Central memory CD8-positive, alpha-beta T cell (primary cell): Measurements from ENCODE around the gene ARX.

Source experiments
- ATAC-seq: fragments of 150-1000 bp; cut with Tn5 transposase; replicated peaks from 2 replicates; pipeline ENCODE4 v1.10.0; 2022; ENCODE audit warnings: mild to moderate bottlenecking, moderate FRiP score, moderate number of reproducible peaks; ENCODE audit not compliant: poor library complexity, severe bottlenecking; ENCODE audit errors: extremely low read depth
- DNase-seq, 2 donors: peaks; one replicate each; pipeline ENCODE4 v3.0.0; 2021; ENCODE audit warnings: low spot score in 2 of 2
- H3K27ac Mint-ChIP-seq: one replicate; pipeline ENCODE4 v1.8.0; 2022; ENCODE audit warnings: low read depth, mild to moderate bottlenecking, moderate library complexity, mixed read lengths
- H3K27me3 Mint-ChIP-seq: one replicate; pipeline ENCODE4 v1.8.0; 2022; ENCODE audit warnings: mixed read lengths
- H3K36me3 Mint-ChIP-seq: one replicate; pipeline ENCODE4 v1.8.0; 2022; ENCODE audit warnings: mild to moderate bottlenecking, moderate library complexity, mixed read lengths; ENCODE audit not compliant: insufficient read depth
- H3K4me1 Mint-ChIP-seq: one replicate; pipeline ENCODE4 v1.8.0; 2022; ENCODE audit warnings: mixed read lengths
- H3K4me3 Mint-ChIP-seq: one replicate; pipeline ENCODE4 v1.8.0; 2022; ENCODE audit warnings: mild to moderate bottlenecking, moderate library complexity, mixed read lengths
- H3K9me3 Mint-ChIP-seq: one replicate; pipeline ENCODE4 v1.8.0; 2022; ENCODE audit warnings: mixed read lengths

ARX gene

GRCh38 chrX:25012793-25013631 lies 2.8 kb downstream of the ARX start:
- Mint-ChIP-seq H3K27me3 (peaks cover 69% of the 10 kb centered on the region), H3K4me3 (peak overlapping the region; percentile 79), H3K36me3 (peaks cover 3% of the 10 kb centered on the region), H3K4me1 (peaks cover 7% of the 10 kb centered on the region), H3K27ac (no peak overlapping the region), H3K9me3 (no peaks in the 10 kb centered on the region)
- no peak for DNase-seq
- ATAC-seq = peak; percentile 32

GRCh38 chrX:25012433-25012735 lies 3.4 kb downstream of the ARX start:
- DNase-seq = no peak
- ATAC-seq = no peak
- H3K9me3 Mint-ChIP-seq = no peaks in the 10 kb centered on the region
- H3K36me3 Mint-ChIP-seq = peaks cover 3% of the 10 kb centered on the region
- peaks cover 69% of the 10 kb centered on the region for H3K27me3 Mint-ChIP-seq
- H3K27ac Mint-ChIP-seq = no peak overlapping the region
- H3K4me1 Mint-ChIP-seq = peaks cover 7% of the 10 kb centered on the region
- peak overlapping the region; percentile 79 for H3K4me3 Mint-ChIP-seq

DNA sequence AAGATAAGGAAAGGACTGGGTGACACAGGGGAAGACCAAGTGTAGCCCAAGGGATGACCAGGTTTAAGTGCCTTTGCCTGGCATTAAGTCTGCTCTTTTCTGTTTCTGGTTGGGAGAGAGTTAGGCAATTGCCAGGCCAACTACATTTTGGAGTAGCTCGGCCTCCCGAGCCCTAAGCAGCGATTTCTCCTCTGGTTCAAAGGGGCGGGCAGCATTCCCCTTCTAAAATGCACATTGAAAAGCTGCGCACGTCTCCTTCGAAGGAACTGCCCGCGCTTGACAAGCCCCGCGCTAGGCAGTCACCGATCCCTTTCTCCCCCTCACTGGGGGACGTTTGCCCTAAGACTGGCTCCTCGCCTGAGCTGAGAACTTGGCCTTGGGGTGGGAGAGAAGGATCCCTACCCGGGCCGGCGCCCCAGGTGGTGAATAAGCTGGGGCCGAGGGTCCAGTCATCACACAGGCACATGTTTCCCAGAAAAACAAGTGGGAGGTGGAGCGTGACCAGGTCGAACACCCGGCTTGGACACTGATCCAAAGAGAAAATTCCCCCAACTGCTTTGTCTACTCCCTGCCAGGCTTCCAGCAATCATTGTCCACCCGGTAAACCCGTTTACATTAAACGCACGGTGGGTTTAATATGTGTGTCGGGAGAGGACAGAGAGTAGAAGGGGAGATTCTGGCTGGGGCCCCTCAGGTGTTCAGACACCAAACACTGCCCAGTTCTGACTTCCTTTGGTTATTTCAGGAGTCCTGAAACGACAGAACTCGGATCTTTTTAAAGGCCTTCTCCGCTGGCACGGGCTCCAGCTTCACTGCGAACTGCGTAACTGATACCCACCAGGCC lies 4.0 kb downstream of the ARX start:
- no peak for ATAC-seq
- H3K4me3 Mint-ChIP-seq = peak overlapping the region; percentile 79

GRCh38 chrX:25010784-25011588 lies 4.8 kb downstream of the ARX start:
- Mint-ChIP-seq H3K4me3 (no peak overlapping the region), H3K27me3 (peaks cover 66% of the 10 kb centered on the region), H3K27ac (no peak overlapping the region), H3K36me3 (peaks cover 8% of the 10 kb centered on the region), H3K4me1 (peaks cover 13% of the 10 kb centered on the region), H3K9me3 (no peaks in the 10 kb centered on the region)
- ATAC-seq = no peak
- DNase-seq = no peak

More for the DNA sequence above, 4.0 kb downstream of the ARX start:
- DNase-seq = no peak
- peak overlapping the region; percentile 25 for H3K27ac Mint-ChIP-seq
- peaks cover 66% of the 10 kb centered on the region for H3K27me3 Mint-ChIP-seq
- no peaks in the 10 kb centered on the region for H3K9me3 Mint-ChIP-seq
- H3K4me1 Mint-ChIP-seq = peaks cover 7% of the 10 kb centered on the region
- H3K36me3 Mint-ChIP-seq = peaks cover 5% of the 10 kb centered on the region

DNA sequence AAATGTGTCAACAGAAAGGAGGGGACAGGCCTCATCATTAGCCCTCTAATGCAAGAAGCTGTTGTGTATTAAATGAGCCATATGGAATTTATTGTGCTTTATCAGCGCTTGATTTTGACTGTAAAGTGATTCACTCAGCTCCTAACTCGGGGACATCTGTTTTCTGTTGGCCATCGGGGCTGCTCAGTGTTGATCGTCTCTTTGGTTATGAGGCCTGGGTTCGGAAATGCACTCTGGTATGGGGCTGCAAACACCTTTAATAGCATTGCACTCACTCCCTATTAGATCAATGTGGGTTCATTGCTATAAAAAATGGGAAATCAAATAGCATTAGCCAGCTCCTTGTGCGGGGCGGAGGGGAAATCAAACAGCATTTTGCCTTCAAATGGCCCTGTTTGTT lies 6.4 kb downstream of the ARX start:
- Mint-ChIP-seq H3K27ac (no peak overlapping the region), H3K36me3 (peaks cover 8% of the 10 kb centered on the region), H3K4me1 (peaks cover 16% of the 10 kb centered on the region), H3K27me3 (peaks cover 68% of the 10 kb centered on the region), H3K4me3 (no peak overlapping the region), H3K9me3 (no peaks in the 10 kb centered on the region)
- no peak for ATAC-seq
- DNase-seq = no peak

DNA sequence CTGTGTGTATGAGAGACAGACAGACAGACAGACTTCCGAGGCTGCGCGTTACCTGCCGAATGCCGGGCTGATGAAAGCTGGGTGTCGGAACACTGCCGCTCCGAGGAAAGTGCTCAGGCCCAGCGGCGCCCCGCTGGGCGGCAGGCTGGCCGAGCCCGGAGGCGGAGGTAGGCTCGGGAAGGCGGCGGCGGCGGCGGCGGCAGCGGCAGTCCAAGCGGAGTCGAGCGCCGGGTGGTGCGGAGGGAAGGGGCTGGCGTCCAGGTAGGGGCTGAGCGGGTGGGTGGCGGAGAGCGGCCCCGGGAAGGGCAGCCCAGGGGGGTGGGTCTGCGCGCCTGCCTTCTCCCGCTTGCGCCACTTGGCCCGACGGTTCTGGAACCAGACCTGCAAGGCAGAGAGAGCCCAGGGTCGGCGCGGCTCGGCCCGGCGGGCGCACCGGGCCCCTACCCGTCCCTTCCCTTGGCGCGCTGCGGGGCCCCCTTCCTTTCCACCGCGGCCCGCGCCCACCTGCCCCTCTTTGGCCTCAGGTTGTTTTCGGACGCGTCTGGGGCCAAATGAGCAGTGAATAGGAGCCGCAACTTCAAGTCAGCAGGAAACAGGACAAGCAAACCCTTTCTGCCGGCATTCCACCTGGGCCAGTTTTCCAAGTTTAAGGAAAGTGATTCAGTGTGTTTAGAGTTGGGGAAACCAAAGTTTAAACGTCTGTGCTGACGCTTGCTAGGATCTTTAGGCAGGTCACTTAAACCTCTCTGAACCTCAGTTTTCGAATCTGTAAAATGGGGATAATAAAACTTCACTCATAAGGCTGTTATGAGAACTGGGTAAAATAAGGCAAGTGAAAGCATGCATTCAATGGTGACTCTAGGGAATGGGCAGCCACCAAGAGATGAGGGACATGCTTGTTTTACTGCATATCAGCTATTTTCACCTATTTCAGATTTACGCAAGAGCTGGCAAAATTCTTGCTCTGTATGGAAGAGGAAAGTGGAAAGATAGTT lies 8.4 kb downstream of the ARX start:
- ATAC-seq (no peak), DNase-seq (no peak)
- no peak overlapping the region for H3K4me3 Mint-ChIP-seq
- H3K9me3 Mint-ChIP-seq = no peaks in the 10 kb centered on the region
- no peak overlapping the region for H3K27ac Mint-ChIP-seq
- peaks cover 6% of the 10 kb centered on the region for H3K36me3 Mint-ChIP-seq
- peaks cover 19% of the 10 kb centered on the region for H3K4me1 Mint-ChIP-seq
- H3K27me3 Mint-ChIP-seq = peaks cover 77% of the 10 kb centered on the region

GRCh38 chrX:25006586-25007058 lies 9.1 kb downstream of the ARX start:
- ATAC-seq (no peak), DNase-seq (no peak)
- H3K9me3 Mint-ChIP-seq = no peaks in the 10 kb centered on the region
- peaks cover 19% of the 10 kb centered on the region for H3K4me1 Mint-ChIP-seq
- H3K27me3 Mint-ChIP-seq = peaks cover 74% of the 10 kb centered on the region
- peaks cover 5% of the 10 kb centered on the region for H3K36me3 Mint-ChIP-seq
- no peak overlapping the region for H3K27ac Mint-ChIP-seq
- H3K4me3 Mint-ChIP-seq = peak overlapping the region; percentile 2

DNA sequence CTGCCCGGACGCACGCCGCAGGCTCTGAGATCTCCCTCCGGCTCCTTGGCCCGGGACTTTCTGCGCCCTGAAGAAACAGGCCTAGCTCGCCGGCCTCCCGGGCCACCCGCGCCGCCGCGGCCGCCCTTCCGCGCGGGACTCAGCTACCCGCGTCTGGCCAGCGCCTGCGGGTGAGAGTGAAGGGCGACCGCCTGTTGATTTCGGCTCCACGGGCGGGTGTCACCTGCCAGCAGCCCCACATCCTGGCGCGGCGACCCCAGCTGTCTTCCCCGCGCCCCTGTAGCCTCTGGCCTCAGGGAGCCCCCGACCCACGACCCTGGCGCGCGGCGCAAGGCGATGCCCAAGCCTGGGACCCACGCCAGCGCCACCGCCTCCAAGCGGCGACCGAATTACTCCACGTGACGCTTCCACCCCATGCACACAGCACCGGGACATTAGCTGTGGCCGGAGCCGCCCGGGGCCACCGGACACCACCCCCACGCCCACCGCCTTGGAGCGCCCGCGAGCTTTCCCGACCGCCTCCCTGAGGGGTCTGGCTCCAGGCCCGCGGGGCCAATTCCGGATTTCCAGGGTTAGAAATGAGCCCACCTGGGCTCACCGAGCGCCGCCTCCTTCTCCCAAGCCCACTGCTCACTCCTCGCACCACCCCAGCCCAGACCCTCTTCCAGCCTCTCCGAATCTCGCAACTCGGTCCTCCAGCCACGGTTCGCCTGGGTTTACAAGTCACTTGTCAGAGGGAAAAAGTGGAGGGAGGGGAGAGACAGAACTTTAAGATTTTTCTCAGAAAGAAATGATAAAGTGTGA lies 10.2 kb downstream of the ARX start:
- peaks cover 71% of the 10 kb centered on the region for H3K27me3 Mint-ChIP-seq
- H3K9me3 Mint-ChIP-seq = no peaks in the 10 kb centered on the region
- H3K27ac Mint-ChIP-seq = no peak overlapping the region
- ATAC-seq (no peak), DNase-seq (no peak)
- H3K36me3 Mint-ChIP-seq = peaks cover 7% of the 10 kb centered on the region
- H3K4me3 Mint-ChIP-seq = peak overlapping the region; percentile 2
- H3K4me1 Mint-ChIP-seq = peaks cover 19% of the 10 kb centered on the region

- Mint-ChIP-seq H3K27me3 (peaks cover 65% of the 10 kb centered on the region), H3K27ac (no peak overlapping the region), H3K9me3 (no peaks in the 10 kb centered on the region), H3K4me3 (no peak overlapping the region), H3K4me1 (peaks cover 19% of the 10 kb centered on the region), H3K36me3 (peaks cover 7% of the 10 kb centered on the region)
- no peak for ATAC-seq
- no peak for DNase-seq
Observed at GRCh38 chrX:25005034-25005381, 10.8 kb downstream of the ARX start.

DNA sequence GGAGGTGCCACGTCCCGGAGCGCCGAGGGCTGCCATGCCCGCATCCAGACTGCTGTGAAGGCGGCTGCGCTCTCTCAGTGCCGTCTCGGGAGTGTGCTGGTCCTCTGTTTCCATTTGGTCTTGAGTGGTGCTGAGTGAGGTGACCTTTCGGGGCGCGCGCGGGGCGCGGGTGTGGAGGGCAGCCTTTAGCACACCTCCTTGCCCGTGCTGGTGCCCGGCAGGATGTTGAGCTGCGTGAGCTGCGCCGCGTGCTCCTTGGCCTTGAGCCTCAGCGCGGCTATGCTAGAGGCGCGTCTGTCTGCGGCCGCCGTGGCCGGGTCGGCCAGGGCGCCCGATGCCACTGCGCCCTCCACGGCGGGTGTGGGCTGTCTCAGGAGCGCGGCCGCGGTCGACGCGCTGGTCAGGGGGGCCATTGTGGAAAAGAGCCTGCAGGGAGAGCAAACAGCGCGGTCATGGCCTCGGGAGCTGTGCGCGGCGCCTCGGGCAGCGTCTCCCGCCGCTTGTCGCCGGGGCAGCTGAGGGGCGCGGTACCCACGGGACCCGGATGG lies 11.2 kb downstream of the ARX start:
- no peak for ATAC-seq
- no peak for DNase-seq
- H3K9me3 Mint-ChIP-seq = no peaks in the 10 kb centered on the region
- H3K27ac Mint-ChIP-seq = no peak overlapping the region
- no peak overlapping the region for H3K4me3 Mint-ChIP-seq
- peaks cover 19% of the 10 kb centered on the region for H3K4me1 Mint-ChIP-seq
- peaks cover 61% of the 10 kb centered on the region for H3K27me3 Mint-ChIP-seq
- peaks cover 7% of the 10 kb centered on the region for H3K36me3 Mint-ChIP-seq

DNA sequence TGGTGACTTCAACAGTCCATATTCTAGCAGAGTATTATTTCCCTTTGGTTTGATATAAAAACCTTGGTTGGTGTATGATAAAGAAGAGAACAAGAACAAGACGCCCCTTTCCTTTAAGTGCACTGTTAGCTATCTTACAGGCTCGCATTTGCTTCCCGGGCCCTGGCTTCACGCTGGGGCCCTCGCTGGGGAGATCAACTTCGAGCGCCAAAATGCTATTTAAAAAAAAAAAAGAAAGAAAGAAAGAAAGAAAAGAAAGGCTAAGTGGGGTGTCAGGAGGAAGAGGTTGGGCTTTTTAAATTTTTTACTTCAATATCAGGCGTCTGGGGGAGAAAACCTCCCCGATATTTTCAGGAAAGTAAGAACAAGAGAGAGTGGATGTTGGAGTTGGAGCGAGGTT lies 11.7 kb downstream of the ARX start:
- peaks cover 56% of the 10 kb centered on the region for H3K27me3 Mint-ChIP-seq

More for the DNA sequence above, 11.7 kb downstream of the ARX start:
- Mint-ChIP-seq H3K36me3 (peaks cover 7% of the 10 kb centered on the region), H3K4me3 (peak overlapping the region; percentile 16), H3K4me1 (peaks cover 19% of the 10 kb centered on the region), H3K9me3 (no peaks in the 10 kb centered on the region), H3K27ac (no peak overlapping the region)
- DNase-seq (no peak), ATAC-seq (no peak)
